Cerebellar nuclear complex (tissue), 1 donor: ENCODE measurements around the gene RMC1.
"Not testable (repeated sequence)": the region's sequence is repeated elsewhere in the genome, so short reads cannot be mapped to it uniquely, and the experiment has no call there.

ENCODE experiments used
- DNase-seq, 2 experiments: peaks; one replicate each; lab custom pipeline; 2025; lab: John Stamatoyannopoulos, UW

Gene RMC1

DNA sequence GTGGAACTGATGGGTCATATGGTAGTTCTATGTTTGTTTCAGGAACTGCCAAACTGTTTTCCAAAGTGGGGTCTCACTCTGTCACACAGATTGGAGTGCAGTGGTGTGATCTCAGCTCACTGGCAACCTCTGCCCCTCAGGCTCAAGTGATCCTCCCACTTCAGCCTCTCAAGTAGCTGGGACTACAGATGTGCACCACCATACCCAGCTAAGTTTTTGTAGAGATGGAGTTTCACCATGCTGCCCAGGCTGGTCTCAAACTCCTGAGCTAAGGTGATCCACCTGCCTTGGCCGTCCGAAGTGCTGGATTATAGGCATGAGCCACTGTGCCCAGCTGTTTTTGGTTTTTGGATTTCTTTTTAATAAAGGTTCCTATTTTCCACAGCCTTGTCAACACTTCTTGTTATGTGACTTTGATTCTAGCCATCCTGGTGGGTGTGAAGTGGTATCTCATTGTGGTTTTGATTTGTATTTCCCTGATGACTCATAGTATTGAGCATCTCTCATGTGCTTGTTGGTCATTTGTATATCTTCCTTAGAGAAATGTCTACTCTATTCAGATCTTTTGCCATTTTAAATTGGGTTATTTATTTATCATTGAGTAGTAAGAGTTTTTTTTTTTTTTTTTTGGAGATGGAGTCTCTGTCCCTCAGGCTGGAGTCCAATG, 60.2 kb downstream of the RMC1 start:
- DNase-seq = no peak

DNA sequence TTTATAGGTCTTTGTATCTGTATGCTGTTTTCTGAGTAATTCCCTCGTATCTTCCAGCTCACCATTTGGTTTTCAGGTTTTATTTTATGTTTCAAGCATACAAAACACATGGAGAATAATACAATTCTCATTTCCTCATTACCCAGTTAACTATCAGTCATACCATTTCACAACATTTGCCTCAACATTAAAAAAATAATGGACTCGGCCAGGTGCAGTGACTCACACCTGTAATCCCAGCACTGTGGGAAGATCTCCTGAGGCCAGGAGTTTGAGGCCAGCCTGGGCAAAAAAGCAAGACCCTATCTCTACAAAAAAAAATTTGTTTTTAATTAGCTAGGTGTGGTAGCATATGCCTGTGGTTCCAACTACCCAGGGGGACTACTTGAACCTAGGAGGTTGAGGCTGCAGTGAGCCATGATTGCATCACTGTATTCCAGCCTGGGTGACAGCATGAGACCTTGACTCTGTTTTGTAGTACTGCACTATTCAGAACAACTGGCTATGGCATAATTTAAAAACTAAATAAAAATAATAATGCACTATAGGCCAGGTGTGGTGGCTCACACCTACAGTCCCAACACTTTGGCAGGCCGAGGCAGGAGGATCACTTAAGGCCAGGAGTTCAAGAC, 62.7 kb downstream of the RMC1 start:
- no peak for DNase-seq

DNA sequence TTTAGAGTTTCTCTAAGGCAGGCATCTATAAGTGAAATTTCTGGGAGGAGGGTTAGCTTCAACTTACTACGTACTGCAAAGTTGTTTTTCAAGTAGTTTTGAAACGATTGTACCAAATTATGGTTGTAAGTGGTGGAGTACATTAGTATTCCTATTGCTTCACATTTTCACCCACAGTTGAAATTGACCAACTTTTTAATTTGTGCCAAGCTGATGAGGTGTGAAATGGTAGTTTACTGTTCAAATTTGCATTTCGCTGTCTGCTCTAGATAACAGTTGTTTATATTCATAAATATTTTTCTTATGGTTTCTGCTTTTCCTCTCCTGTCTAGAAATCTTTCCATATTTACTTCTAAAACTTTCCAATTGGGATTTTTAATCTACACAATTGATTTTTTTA, 64.4 kb downstream of the RMC1 start:
- no peak for DNase-seq

DNA sequence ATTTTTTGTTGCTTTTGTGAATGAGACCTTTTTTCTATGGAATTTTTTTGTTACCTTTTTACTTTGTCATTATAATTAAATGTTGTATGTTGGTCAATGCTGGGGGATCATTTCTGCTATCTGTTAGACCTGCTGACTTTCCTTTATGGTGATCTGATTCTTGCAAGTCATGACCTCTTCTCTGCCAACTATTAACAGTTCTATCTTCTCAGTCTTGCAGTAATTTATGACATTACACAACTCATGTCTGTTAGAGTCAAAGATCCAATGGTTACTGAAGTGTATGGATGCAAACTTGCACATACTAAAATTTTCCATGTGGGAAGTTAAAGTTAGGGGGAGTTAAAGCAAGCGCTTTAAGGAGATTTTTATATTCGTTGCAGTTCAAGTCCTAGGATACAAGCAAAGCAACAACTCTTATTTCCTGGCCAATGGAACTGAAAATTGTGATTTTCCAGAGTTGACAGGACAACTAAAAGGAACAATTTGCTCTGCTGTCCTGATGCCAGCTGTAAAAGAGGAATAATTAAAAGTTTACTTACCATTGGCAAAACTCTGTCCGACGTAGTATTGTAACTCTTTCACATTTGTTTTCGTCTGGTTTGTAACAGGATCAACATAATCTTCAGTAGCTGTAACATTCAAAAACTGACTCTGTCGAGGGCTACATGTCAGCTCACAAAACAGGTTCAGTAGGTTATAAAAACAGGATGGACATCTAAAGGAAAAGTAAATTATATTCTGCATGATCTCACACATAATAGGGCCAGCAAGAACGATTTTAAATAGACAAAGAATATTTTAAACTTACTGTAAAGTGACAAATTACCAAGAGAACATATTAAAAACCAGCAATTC, 65.2 kb downstream of the RMC1 start:
- DNase-seq = no peak

DNA sequence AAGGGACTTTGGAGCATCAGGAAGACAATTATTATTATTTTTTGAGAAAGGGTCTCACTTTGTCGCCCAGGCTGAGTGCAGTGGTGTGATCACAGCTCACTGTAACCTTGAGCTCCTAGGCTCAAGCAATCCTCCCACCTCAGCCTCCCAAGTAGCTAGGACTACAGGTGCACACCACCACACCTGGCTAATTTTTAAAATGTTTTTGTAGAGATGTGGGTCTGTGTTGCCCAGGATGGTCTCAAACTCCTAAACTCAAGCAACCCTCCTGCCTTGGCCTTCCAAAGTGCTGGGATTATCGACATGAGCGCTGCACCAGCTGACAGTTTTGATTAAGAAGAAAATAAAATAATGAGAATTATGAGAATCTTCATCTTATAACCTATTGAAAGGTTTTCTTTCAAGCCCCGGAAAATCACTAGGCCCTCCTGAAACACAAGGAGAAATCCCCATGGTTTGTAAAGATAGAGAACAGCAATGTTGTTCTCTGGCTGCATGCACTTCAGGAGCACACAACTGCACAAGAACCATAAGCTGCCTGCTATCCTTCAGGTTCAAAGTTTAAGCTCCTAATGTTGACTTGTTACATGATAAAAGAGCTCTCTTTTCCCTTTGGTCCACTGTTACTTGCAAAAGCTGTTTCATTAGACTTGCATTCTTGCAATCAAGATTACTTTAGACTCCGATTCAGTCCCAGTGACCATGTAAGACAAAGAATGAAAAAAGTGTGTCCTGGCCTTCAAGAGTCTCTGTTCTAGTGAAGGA, 66.2 kb downstream of the RMC1 start:
- no peak for DNase-seq

DNA sequence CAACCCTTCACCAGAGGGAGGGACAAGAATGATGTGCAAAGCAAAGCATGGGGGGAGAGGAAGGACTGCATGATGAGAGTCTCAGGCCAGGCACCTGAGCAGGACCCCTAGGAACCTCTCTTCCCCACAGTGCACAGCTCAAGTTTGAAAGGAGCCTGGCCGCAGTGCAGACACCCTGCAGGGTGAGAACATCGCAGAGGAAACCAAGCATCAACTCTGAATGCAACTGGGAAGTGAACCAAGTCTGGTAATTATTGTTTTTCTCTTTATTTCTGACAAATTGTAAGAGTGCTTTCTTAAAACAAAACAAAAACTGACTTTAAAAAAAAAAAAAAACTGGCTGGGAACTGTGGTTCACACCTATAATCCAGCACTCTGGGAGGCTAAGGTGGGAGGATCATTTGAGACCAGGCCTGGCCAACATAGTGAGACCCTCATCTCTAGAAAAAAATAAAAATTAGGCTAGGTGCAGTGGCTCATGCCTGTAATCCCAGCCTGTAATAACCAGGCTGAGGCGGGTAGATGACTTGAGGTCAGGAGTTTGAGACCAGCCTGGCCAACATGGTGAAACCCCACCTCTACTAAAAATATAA, 67.7 kb downstream of the RMC1 start:
- DNase-seq = no peak

DNA sequence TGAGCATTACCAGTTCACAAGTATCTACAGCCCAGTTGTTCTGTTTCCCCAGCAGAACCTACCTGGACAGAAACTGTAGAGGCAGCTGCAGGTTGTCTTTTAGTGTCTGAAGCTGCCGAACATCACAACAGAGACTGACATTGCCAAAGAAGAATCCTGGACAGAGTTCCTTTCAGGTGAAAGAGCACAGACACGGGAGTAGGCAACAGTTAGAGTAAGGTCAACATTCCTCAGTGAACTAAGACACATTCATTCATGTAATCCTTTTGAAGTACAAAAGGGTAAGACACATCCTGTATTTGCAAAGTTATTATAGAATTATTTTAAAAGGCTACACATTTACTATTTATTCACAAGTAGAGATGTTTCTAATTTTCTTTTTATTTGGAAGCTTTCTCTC, 68.7 kb downstream of the RMC1 start:
- DNase-seq = no peak

DNA sequence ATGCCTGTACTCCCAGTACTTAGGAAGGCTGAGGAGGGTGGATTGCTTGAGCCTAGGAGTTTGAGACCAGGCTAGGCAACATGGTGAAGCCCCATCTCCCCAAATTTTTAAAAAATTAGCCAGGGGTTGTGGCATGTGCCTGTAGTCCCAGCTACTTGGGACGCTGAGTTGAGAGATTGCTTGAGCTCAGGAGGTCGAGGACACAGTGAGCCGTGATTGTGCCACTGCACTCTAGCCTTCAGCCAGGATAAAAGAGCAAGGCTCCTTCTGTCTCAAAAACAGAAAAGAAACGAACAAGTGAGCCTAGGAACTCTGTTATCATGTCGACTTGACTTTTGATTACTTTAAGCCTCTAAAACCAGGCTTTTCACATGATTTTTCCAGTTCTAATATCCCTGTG, 69.3 kb downstream of the RMC1 start:
- no peak for DNase-seq

DNA sequence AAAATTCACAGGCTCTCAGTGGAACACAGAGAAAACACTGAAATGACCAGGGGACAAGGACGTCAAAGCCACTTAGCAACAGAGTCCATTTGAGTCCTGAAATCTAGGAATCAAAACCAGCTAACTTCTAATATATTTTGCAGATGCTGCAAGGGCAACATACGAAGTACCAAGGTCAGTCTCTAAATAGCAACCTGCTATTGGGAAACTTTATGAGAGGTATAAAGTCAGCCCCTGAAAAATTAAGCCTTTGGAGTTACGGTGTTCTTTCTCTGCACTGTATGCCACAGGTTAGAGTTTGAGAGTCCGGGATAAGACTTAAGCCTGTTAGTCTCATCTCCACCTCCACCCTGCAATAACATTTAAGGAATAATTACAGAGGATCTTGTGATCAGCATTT, 69.7 kb downstream of the RMC1 start:
- DNase-seq = no peak

DNA sequence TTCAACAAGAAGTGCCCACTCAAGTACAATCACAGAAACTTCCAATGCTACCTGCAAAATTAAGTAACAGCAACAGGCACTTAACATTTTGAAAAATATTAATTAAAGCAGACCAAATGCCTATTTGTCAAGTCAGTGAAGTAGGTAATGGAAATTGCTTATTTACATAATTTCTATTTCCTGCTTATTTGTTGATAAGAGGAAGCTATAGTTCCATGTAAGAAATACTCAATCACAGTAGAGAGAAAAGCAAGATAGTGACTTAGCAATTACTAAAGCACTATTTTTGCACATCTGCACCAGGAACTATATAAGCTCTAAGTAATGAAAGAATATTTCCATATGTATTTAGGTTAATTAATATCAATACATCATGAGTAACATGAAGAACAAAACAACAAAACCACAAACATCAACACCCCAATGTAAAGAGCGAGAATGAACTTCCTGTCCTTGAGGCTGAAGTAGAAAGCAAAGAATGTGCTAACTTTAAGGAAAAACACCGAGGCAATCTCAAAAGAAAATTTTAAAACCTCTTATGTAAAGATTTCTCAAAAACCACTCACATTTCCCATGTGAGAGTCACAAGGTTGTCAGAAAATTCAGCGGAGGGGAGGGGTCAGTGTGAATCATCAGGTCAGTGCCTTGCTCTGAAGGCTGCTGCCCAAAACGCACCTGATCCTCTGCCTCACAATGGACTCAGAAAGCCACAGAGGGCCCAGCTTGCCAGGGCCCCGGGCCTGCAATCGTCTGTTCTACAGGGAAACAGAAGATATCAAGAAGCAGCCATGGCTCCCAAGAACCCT, 70.5 kb downstream of the RMC1 start:
- no peak for DNase-seq

DNA sequence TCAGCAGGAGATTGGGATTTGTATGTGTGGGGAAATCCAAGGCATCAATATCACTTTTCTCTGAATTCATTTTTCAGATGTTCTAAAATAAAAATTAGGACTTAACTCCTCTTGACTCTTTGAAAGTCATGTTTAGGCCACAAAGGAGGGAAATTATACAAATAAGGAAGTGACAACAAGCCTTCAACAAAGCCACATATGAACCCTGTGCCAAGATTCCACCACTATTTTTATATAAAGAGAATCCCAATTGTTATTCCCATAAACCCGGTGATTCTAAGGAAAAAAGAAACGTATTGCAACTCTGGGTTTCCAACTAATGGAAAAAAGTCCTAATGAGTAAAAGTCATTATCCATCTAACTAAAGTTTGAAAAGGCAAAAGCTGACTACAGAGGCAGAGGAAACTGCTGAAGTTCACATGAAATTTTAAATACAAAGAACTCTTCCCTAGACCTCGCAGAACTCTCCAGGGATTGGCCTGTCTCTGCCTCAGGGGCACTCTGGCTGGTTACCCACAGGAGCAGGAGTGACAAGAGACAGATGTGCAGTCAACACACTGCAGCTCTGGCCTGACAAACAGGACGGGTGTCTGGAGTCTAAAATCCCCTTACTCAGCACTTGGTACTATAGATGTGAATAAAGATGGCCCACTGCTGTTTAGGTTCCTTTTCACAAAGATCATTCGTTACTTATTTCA, 71.4 kb downstream of the RMC1 start:
- no peak for DNase-seq

DNA sequence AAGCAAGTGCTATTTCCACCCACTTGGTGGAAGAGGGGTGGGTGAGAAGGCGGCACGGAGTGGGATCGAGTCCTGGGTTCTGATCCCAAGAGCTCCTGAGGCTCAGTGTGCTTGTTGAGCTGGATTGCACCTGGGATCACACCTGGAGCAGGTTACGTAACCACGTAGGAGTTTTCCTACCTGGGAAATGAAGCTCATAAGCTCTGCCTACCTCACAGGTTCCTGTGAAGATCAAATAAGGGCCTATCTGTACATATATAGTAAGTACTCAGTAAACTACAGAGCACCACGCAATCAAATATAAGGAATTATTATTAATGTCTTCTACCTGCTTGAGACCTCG, 72.0 kb downstream of the RMC1 start:
- no peak for DNase-seq

DNA sequence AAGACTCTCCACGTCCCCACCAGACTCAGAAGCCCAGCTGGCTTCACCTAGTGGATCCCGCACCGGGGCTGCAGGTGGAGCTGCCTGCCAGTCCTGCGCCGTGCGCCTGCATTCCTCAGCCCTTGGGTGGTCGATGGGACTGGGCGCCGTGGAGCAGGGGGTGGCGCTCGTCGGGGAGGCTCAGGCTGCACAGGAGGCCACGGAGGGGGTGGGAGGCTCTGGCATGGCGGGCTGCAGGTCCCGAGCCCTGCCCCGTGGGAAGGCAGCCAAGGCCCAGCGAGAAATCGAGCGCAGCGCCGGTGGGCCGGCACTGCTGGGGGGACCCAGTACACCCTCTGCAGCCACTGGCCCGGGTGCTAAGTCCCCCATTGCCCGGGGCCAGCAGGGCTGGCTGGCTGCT, 74.2 kb downstream of the RMC1 start:
- not testable (repeated sequence) for DNase-seq

DNA sequence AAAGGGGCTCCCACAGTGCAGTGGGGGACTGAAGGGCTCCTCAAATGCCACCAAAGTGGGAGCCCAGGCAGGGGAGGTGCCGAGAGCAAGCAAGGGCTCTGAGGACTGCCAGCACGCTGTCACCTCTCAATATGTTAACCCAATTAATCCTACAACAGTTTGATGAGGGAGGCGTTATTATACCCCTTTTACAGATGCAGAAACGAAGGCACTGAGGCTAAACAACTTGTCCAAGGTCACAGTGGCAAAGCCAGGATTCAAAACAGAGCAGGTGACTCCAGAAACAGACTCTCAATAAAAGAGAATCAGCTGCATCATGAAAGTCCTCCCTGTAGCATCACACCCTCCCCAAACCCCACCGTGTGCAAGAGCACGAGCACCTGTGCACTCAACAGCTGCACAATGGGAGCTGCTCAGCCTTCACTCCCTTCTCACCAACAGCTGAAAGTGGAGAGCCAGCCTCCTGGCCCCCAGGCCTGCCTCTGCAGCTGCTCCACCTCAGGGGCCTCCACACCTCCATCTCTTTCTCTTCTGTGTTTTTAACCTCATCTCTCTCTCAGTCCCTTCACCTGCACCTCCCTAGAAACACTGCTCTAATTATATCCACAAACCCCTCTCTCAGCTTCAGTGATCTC, 74.9 kb downstream of the RMC1 start:
- no peak for DNase-seq

DNA sequence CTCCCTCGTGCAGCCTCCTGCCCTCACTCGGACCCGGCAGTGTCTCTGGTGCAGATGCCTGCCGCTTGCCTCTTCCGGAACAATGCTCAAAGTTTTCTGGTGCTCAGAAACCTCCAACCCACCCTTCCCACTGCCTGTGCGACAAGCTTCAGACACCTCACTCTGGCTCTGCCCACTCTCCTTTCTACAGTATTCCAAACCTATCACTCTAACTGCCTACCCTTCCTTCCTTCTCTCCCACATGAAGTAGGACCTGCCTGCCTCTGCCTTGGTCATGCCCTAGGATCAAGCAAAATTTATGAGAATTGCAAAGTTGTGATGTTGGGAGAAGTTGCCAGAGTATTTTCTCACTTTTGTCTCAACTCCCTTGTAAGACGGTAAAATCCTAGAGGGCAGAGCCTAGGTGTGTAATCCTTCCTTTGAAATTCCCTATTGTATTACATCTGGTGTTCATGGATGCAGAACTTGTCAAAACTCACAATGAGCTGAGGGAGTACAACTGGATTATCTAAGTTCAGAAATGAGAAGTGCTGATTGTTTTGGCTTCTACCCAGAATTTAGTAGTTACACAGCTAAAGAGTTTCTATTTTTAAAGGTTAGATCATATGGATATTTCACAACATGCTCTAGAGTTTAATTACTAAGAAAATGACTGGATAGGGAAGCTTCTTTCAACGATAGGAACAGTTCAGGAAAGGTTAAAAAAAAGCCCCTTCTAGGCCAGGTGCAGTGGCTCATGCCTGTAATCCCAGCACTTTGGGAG, 75.8 kb downstream of the RMC1 start:
- DNase-seq = no peak

DNA sequence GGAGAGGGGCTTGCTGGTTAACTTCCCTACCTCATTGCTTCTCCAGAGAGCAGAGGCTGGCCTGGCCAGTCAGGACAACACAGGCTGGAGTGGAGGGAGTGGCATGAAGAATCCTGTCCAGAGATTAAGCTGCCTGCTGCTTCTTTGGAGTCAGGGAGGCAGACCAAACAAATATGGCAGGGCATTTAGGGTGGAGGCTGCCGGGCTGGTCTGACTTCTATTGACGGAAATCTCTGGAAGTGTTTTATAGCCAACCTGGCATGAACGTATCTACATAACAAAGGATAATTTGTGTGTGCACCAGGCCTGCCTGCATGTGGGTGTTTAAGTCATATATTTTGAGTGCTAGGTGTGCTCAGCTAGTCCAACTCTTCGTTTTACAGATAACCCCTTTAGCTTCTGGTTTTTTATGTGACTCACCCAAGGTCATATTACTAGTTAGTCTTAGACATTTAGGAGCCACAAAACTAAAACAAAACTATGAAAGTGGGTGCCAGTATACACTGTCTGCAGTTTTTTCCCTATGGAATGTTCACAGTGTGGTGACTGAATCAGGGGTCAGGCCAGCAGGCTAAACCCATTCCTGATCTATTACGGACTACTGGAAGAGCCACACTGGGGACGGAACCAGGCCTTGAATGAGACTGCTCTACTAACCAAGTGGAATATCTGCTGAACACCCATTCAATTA, 77.5 kb downstream of the RMC1 start:
- no peak for DNase-seq
